Fibroblast of skin of back (primary cell): ENCODE data around the gene DLX3.

ENCODE experiments used
- DNase-seq: peaks from one replicate; pipeline ENCODE4 v3.0.0-alpha.2; 2013

The DLX3 gene

DNA sequence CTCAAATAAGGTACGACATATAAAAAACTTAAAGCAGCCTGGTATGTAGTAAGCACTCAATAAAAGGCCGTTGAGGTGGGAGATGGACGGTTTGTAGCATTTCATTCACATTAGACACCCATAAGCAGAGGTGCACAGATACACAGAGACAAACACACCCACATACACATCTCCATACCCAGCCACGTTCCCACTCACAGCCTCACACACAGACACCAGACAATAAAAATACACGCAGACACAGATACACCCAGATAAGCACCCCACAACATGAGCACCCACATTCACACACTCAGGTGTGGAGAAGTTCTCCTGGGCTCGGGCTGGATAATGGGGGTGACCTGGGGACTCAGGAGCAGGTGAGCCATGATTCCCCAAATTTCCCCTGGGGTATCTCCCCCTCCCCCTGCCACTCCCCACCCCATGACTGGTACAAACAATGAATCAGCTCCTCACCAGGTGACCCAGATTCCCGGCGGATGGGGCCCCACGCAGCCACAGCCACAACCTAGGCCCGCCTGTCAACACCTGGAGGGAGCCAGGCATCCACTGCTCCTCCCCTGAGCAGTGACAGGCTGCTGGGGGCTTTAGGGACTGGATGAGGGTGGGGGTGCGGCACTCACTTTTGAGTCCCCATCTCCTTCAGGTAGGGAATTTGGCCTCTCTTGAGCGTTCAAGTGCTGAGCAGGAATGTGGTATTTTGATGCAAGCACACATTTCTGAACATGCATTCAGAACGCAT is 2.7 kb downstream of the DLX3 start:
- no peak for DNase-seq

GRCh38 chr17:49991409-49991808 is 3.6 kb downstream of the DLX3 start:
- no peak for DNase-seq

DNA sequence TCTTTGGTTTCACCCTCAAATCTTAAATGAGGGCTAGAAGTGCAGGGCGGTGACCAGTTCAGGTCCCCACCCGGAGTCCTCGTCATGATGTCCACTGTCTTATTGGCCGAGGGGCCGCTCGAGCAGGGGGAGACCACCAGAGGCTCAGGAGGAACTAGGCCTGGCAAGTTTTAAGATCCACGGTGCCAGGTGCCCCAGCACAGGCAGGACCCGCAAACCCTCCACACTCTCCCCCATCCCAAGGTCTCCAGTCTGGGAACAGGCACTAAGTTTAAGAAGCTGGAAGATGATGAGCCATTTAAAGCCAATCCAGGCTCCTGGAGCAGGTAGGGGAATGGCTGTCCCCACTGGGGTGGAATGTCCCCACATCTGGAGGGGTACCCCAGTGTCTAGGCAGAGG is 4.1 kb downstream of the DLX3 start:
- DNase-seq = no peak

DNA sequence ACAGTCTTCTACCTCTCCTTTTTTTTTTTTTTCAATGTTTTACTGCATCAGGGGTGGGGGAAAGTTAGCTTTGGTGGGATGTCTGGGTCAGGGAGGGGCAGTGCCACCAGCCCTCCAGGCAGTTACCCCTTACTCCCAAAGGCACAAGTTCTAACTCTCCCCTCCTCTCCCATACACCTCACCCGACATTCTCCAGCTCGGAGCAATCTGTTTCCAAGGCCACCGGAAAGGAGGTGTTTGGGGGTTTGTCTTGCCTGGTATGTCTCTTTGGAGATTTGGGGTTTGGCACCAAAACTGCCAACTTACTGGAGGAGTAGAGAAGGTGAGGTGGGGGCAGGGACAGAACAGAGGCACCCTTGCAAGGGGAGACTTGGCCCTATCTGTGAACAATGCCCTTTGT is 4.7 kb downstream of the DLX3 start:
- DNase-seq = no peak

DNA sequence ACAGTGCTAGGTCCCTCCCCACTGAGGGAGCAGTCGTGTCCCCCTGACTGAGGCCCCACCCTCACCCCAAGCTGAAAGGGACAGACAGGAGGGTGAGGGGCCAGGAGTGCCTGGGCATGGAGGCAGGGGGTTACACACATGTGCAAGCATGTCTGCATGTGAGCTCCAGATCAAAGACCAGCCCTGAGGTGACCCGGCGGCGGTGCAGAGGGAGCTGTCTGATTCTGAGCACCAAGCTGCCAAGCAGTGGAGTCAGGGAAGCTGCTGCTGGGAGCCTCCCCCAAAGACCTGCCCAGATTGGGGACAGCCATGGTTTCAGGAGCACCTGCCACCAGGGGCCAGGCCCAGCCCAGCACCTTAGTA is 5.5 kb downstream of the DLX3 start:
- DNase-seq = no peak

- no peak for DNase-seq
Measured at GRCh38 chr17:49987681-49988441, 7.2 kb downstream of the DLX3 start.

DNA sequence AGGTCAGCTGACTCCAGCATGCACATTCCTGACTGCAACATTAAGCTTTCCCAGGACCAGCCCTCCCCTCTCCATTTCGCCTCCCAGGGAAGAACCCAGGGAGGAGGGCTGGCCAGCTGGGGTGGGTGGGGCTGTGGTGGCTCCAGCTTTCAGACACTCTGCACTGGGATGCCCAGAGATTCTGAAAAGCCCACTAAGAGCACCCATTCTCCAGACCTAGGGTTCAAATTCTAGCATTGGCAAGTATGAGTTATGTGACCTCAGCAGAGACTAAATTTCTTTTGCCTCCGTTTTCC is 7.8 kb downstream of the DLX3 start:
- DNase-seq = no peak

GRCh38 chr17:49986396-49987289 is 8.4 kb downstream of the DLX3 start:
- no peak for DNase-seq

GRCh38 chr17:49985310-49985990 is 9.6 kb downstream of the DLX3 start:
- no peak for DNase-seq

DNA sequence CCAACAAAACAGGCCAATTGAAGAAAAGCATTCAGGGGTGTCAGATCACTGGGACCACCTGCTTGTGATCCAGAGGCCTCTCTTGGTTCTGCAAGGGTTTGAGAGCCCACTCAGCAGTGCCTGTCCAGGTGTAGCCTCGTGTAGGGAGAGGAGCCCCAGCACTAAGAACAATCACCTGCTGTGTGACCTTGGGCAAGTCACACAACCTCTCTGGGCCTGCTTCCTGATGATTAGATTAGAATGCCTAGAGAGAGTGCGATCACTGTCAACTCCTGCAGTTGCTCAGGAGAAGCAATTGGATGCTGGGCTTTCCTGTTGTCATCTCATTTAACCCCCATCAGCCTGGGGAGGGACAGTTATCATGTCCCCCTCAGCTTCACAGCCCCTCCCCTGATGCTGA is 10.2 kb downstream of the DLX3 start:
- no peak for DNase-seq

DNA sequence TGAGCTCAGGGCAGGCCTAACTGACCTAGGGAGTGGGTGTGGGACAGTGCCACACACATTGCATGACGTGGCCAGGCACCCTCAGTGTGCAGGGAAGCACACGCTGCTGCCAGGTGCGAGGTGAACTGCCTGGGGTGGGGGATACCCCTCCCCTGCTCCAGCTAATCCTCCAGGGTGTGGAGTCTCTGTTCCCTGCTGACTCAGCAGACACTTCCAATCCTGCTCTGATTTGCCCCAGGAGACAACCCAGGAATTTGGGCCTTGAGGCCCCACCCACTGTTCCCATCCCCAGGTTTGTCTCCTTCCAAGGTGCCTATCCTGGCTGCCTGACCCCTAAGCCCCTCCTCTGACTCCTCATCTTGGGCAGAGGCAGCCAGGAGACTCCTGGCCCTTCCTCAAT is 10.7 kb downstream of the DLX3 start:
- no peak for DNase-seq

GRCh38 chr17:49980703-49981197 is 14.3 kb downstream of the DLX3 start:
- no peak for DNase-seq

GRCh38 chr17:49979748-49980479 is 15.1 kb downstream of the DLX3 start:
- DNase-seq = no peak

DNA sequence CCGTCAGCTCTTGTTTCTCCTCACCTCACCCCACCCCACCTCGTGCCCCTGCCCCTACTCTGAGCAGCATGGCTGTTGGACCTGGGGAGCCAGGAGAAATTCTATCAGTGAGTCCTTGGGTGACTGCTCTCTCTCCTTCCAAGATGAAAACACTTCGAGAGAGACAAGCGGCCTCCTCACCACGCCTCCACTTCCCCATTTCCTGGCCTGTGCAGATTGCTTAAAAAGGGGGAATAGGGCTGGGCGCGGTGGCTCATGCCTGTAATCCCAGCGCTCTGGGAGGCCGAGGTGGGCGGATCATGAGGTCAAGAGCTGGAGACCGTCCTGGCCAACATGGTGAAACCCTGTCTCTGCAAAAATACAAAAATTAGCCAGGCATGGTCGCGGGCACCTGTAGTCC is 16.5 kb downstream of the DLX3 start:
- DNase-seq = no peak

DNA sequence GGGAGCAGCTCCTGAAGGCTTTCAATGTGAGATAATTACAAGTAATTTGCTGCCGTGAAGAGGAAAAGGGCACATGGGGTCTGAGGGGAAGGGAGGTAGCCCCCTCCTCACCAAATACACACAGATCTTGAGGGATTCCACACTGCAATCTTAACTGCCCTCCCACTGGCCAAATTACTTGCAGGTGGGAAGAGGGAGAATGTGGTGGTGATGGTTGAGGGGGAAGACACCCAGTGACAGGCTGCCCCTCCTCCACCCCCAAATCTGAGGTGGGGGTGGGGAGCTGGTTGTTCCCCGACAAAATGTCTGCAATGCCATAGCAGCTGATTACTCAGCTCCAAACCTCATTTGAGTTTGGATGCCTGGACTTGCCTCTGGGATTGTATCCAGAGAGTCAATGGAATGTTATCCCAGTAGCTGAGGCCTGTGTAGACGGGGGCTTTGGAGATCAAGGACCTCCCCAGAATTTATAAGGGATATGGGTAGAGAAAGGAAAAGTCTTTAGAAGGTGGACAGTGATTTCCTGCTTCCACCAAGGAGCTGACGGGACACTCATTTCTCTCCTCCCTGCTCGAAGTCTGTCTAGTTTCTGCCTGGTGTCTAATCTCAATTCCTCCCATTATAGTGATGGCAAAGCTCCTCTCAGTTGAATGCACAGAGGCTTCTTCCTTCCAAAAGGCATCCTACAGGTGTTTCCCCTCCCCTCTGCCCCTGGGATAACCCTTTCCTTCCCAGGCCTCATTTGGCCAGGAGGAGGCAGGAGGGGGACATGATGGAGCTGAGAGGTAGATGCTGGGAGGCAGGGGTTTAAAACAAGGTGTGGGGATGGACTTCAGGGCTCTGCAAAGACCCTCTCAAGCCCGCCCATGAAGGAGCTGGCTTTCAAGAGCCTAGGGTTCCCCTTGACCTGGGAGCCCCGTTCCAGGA is 17.3 kb downstream of the DLX3 start:
- no peak for DNase-seq

- no peak for DNase-seq
Measured at GRCh38 chr17:49976828-49977202, 18.2 kb downstream of the DLX3 start.

DNA sequence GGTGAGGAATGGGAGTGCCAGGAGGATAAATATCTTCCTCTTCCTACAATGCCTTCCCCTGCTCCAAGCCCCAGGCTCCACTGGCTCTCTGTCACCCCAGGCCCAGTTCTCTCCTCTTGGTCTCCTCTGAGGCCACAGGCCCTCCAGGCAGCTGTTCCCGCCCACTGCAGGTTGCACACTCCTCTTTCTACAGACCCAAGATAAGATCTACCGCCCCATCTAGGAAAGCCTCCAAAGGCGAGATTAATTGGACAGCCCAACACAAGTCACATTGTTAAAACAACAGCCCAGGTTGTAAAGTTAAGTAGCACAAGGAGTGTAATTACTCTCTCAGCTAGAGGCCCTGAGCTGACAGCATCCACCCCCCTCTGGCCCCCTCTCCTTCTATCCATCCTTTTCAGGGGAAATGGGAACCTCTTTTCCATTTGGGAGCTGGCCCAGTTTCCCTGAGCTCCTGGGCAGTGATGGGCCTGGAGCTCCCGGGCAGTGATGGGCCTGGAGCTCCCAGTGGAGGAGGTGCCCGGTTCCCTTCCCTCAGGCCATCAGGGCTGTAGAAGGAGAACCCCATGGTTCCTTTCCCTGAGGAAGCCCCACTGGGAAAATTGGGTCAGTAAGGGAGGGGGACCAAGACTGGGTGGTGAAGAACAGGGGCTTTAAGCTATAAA is 18.7 kb downstream of the DLX3 start:
- no peak for DNase-seq

DNA sequence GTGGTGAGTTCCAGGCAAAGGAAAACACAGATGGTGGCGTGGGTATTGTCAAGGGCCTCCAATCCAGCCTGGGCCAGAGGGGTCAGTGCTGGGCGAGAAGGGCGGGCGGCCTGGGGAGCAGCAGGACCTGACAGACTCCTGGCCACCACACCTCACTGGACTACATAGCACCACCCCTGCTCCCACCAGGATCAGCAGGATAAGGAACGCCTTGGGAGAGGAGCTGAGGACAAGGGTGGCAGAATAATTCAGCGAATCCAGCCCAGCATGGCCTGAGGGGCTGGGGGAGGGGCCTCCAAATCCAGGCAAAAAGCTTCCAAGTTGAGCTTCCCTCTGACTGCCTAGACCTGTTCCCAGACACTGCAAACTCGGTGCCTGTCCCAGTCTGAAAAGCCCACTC is 19.5 kb downstream of the DLX3 start:
- no peak for DNase-seq

GRCh38 chr17:49973271-49973615 is 21.8 kb downstream of the DLX3 start:
- no peak for DNase-seq

DNA sequence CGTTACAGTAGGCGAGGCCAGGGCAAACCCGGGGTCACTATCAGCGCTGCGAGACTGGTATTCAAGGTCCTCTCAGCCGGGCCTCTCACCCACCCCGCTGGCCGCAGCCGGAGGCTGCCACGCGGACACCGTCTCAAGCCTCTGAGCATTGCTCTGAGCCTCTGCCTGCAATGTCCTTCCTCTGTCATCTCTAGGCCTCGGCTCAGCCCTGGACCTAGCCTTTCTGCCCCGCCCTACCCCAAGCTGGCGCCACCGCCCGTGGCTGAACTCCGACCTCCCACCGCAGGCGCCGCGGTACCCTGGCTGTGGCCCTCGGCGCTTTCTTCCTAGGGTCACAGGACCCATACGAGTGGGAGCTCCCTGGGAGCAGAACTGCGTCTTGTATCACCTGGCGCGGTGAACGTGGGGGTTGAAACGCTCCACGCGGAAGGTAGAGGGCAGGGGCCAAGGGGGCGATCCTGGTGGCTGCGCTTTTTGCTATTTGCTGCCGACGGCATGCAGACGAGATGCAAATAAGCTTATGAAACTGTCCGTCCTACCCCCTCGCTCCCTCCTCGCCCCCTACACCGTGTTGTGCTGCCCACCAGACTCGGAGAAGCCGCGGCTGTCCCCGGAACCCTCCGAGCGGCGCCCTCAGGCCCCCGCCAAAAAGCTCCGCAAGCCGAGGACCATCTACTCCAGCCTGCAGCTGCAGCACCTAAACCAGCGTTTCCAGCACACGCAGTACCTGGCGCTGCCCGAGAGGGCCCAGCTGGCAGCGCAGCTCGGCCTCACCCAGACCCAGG is 22.3 kb downstream of the DLX3 start:
- DNase-seq = no peak
